Hepatocyte (in vitro differentiated cells): Measurements from ENCODE around the gene ERBB4.

Source experiments
- CTCF ChIP-seq: fragments of 200-600 bp; sonication (generic); IDR thresholded peaks from 2 replicates; pipeline ENCODE4 v1.5.1; 2016; ENCODE audit warnings: antibody characterized with exemption, mild to moderate bottlenecking; ENCODE audit not compliant: poor library complexity
- EZH2 ChIP-seq: fragments of 200-600 bp; sonication (generic); IDR thresholded peaks from 2 replicates; pipeline ENCODE4 v1.6.1; 2016; ENCODE audit warnings: antibody characterized with exemption, mild to moderate bottlenecking, borderline replicate concordance
- EZH2phosphoT487 ChIP-seq: fragments of 200-600 bp; sonication (generic); IDR thresholded peaks from one replicate; pipeline ENCODE4 v1.6.1; 2018; ENCODE audit warnings: antibody characterized with exemption, mild to moderate bottlenecking, low read depth, moderate library complexity; ENCODE audit not compliant: unreplicated experiment, severe bottlenecking

GRCh38 chr2:211756266-211756665 is 782.3 kb downstream of the ERBB4 start:
- TF ChIP-seq CTCF (no peak), EZH2phosphoT487 (no peak), EZH2 (no peak)
